Measurements from ENCODE around the gene ZNF469.

The ZNF469 gene

GRCh38 chr16:88385112-88385594 is 2.4 kb downstream of the ZNF469 start:
- H3K4me1 Mint-ChIP-seq: peaks cover 9 to 13% of the 10 kb centered on the region in 2 donors
- H3K27ac Mint-ChIP-seq: no peak overlapping the region
- no peak for DNase-seq
- no peak overlapping the region for H3K4me3 Mint-ChIP-seq
- no peaks in the 10 kb centered on the region for H3K9me3 Mint-ChIP-seq
- ATAC-seq (replicated peaks): no peak
- H3K27me3 Mint-ChIP-seq: peaks cover 46 to 56% of the 10 kb centered on the region in 2 donors
- H3K36me3 Mint-ChIP-seq: no peaks in the 10 kb centered on the region

GRCh38 chr16:88385831-88386815 is 3.4 kb downstream of the ZNF469 start:
- Mint-ChIP-seq H3K27me3 (peaks cover 55 to 65% of the 10 kb centered on the region in 2 donors), H3K36me3 (no peaks in the 10 kb centered on the region), H3K4me1 (peaks cover 9 to 13% of the 10 kb centered on the region in 2 donors), H3K27ac (no peak overlapping the region), H3K4me3 (no peak overlapping the region), H3K9me3 (no peaks in the 10 kb centered on the region)
- ATAC-seq (replicated peaks) (no peak), DNase-seq (no peak)

- peaks cover 9 to 13% of the 10 kb centered on the region in 2 donors for H3K4me1 Mint-ChIP-seq
- H3K27me3 Mint-ChIP-seq: peaks cover 56 to 74% of the 10 kb centered on the region in 2 donors
- no peak overlapping the region for H3K4me3 Mint-ChIP-seq
- no peak overlapping the region for H3K27ac Mint-ChIP-seq
- ATAC-seq (replicated peaks) (no peak), DNase-seq (no peak)
- H3K36me3 Mint-ChIP-seq: no peaks in the 10 kb centered on the region
- no peaks in the 10 kb centered on the region for H3K9me3 Mint-ChIP-seq
Measured at GRCh38 chr16:88387180-88387765, 4.5 kb downstream of the ZNF469 start.

- ATAC-seq (replicated peaks): no peak
- Mint-ChIP-seq H3K4me1 (peaks cover 6 to 13% of the 10 kb centered on the region in 2 donors), H3K27me3 (peaks cover 53 to 80% of the 10 kb centered on the region in 2 donors), H3K9me3 (no peaks in the 10 kb centered on the region), H3K27ac (no peak overlapping the region), H3K4me3 (no peak overlapping the region), H3K36me3 (no peaks in the 10 kb centered on the region)
- DNase-seq: no peak
Measured at GRCh38 chr16:88387941-88388627, 5.3 kb downstream of the ZNF469 start.

GRCh38 chr16:88389191-88389590 is 6.4 kb downstream of the ZNF469 start:
- Mint-ChIP-seq H3K4me3 (no peak overlapping the region), H3K27ac (no peak overlapping the region), H3K27me3 (peaks cover 50 to 77% of the 10 kb centered on the region in 2 donors), H3K36me3 (no peaks in the 10 kb centered on the region), H3K4me1 (peaks cover 3 to 10% of the 10 kb centered on the region in 2 donors), H3K9me3 (no peaks in the 10 kb centered on the region)
- DNase-seq (no peak), ATAC-seq (replicated peaks) (no peak)

GRCh38 chr16:88389621-88390160 is 6.9 kb downstream of the ZNF469 start:
- Mint-ChIP-seq H3K9me3 (no peaks in the 10 kb centered on the region), H3K27ac (no peak overlapping the region), H3K27me3 (peaks cover 45 to 72% of the 10 kb centered on the region in 2 donors), H3K36me3 (no peaks in the 10 kb centered on the region), H3K4me3 (no peak overlapping the region), H3K4me1 (peaks cover 0 to 5% of the 10 kb centered on the region in 2 donors)
- DNase-seq (no peak), ATAC-seq (replicated peaks) (no peak)

- no peak for DNase-seq
- ATAC-seq (replicated peaks): no peak
- Mint-ChIP-seq H3K27me3 (peaks cover 39 to 67% of the 10 kb centered on the region in 2 donors), H3K9me3 (no peaks in the 10 kb centered on the region), H3K4me3 (no peak overlapping the region), H3K36me3 (no peaks in the 10 kb centered on the region), H3K4me1 (peaks cover 0 to under 1% of the 10 kb centered on the region in 2 donors), H3K27ac (no peak overlapping the region)
Measured at GRCh38 chr16:88390265-88390664, 7.5 kb downstream of the ZNF469 start.

GRCh38 chr16:88390735-88391134 is 8.0 kb downstream of the ZNF469 start:
- DNase-seq (no peak), ATAC-seq (replicated peaks) (no peak)
- H3K4me3 Mint-ChIP-seq: no peak overlapping the region
- H3K27ac Mint-ChIP-seq: no peak overlapping the region
- no peaks in the 10 kb centered on the region for H3K4me1 Mint-ChIP-seq
- H3K36me3 Mint-ChIP-seq: no peaks in the 10 kb centered on the region
- H3K27me3 Mint-ChIP-seq: peaks cover 35 to 62% of the 10 kb centered on the region in 2 donors
- H3K9me3 Mint-ChIP-seq: no peaks in the 10 kb centered on the region

GRCh38 chr16:88391144-88391850 is 8.5 kb downstream of the ZNF469 start:
- Mint-ChIP-seq H3K27me3 (peaks cover 34 to 56% of the 10 kb centered on the region in 2 donors), H3K27ac (no peak overlapping the region), H3K36me3 (no peaks in the 10 kb centered on the region), H3K4me3 (no peak overlapping the region), H3K4me1 (no peaks in the 10 kb centered on the region), H3K9me3 (no peaks in the 10 kb centered on the region)
- DNase-seq (no peak), ATAC-seq (replicated peaks) (no peak)

- peaks cover 28 to 51% of the 10 kb centered on the region in 2 donors for H3K27me3 Mint-ChIP-seq
Measured at GRCh38 chr16:88392111-88392510, 9.4 kb downstream of the ZNF469 start.

GRCh38 chr16:88392616-88393015 is 9.9 kb downstream of the ZNF469 start:
- H3K27me3 Mint-ChIP-seq: peaks cover 28 to 49% of the 10 kb centered on the region in 2 donors
- no peaks in the 10 kb centered on the region for H3K9me3 Mint-ChIP-seq
- DNase-seq: no peak
- ATAC-seq (replicated peaks): no peak
- H3K4me3 Mint-ChIP-seq: no peak overlapping the region
- no peak overlapping the region for H3K27ac Mint-ChIP-seq
- no peaks in the 10 kb centered on the region for H3K36me3 Mint-ChIP-seq
- H3K4me1 Mint-ChIP-seq: no peaks in the 10 kb centered on the region

More at GRCh38 chr16:88392111-88392510, 9.4 kb downstream of the ZNF469 start:
- Mint-ChIP-seq H3K36me3 (no peaks in the 10 kb centered on the region), H3K27ac (no peak overlapping the region), H3K4me1 (no peaks in the 10 kb centered on the region), H3K9me3 (no peaks in the 10 kb centered on the region), H3K4me3 (no peak overlapping the region)
- no peak for DNase-seq
- no peak for ATAC-seq (replicated peaks)

- no peak overlapping the region for H3K4me3 Mint-ChIP-seq
- no peaks in the 10 kb centered on the region for H3K4me1 Mint-ChIP-seq
- H3K9me3 Mint-ChIP-seq: peaks cover 1% of the 10 kb centered on the region in 2 donors
- DNase-seq (no peak), ATAC-seq (replicated peaks) (no peak)
- H3K36me3 Mint-ChIP-seq: no peaks in the 10 kb centered on the region
- no peak overlapping the region for H3K27ac Mint-ChIP-seq
- H3K27me3 Mint-ChIP-seq: peaks cover 28 to 45% of the 10 kb centered on the region in 2 donors
Measured at GRCh38 chr16:88393034-88393433, 10.3 kb downstream of the ZNF469 start.

GRCh38 chr16:88393571-88393970 is 10.8 kb downstream of the ZNF469 start:
- Mint-ChIP-seq H3K27me3 (peaks cover 28 to 40% of the 10 kb centered on the region in 2 donors), H3K27ac (no peak overlapping the region), H3K4me1 (no peaks in the 10 kb centered on the region), H3K9me3 (peaks cover 5 to 6% of the 10 kb centered on the region in 2 donors), H3K4me3 (no peak overlapping the region), H3K36me3 (no peaks in the 10 kb centered on the region)
- no peak for DNase-seq
- ATAC-seq (replicated peaks): no peak

Measured in stimulated activated naive B cell treated with anti-CD40 and anti-IgM and Interleukin-4, amounts not matched to agents 10 μg/mL and 1 μg/mL and 100 μg/mL, for 72 hours (primary cell).